HG02852 (cell line): ENCODE results near the gene PNPT1.
"Not testable (repeated sequence)": the region's sequence is repeated elsewhere in the genome, so short reads cannot be mapped to it uniquely, and the experiment has no call there.

Experiments used
- ATAC-seq: cut with Tn5 transposase; IDR thresholded peaks from one replicate; pipeline ENCODE4 v1.9.1; 2021; ENCODE audit warnings: mild to moderate bottlenecking, moderate library complexity; ENCODE audit not compliant: unreplicated experiment

PNPT1 gene

GRCh38 chr2:55693181-55694125 is at the start of gene PNPT1:
TSS of gene PNPT1 (minus strand) at chr2:55693844. CDS start at chr2:55693823, 21 bp downstream.
- ATAC-seq = peak; percentile 100

GRCh38 chr2:55742996-55743395 is 49.4 kb upstream of the PNPT1 start:
- ATAC-seq = no peak

- ATAC-seq = not testable (repeated sequence)
These were observed 42.4 kb upstream of the PNPT1 start for GRCh38 chr2:55736019-55736536.

- ATAC-seq = no peak
These were observed 41.1 kb upstream of the PNPT1 start for GRCh38 chr2:55734726-55735125.

GRCh38 chr2:55733335-55733734 is 39.7 kb upstream of the PNPT1 start:
- no peak for ATAC-seq

GRCh38 chr2:55732854-55733253 is 39.2 kb upstream of the PNPT1 start:
- no peak for ATAC-seq

GRCh38 chr2:55729136-55729685 is 35.6 kb upstream of the PNPT1 start:
- no peak for ATAC-seq

GRCh38 chr2:55721596-55722215 is 28.1 kb upstream of the PNPT1 start:
- ATAC-seq = no peak

- ATAC-seq = no peak
These were observed 26.8 kb upstream of the PNPT1 start for GRCh38 chr2:55720417-55720816.

GRCh38 chr2:55719852-55720251 is 26.2 kb upstream of the PNPT1 start:
- ATAC-seq = no peak

- peak; percentile 53 for ATAC-seq
These were observed 24.7 kb upstream of the PNPT1 start for GRCh38 chr2:55718165-55719008.

GRCh38 chr2:55715626-55716025 is 22.0 kb upstream of the PNPT1 start:
- no peak for ATAC-seq

GRCh38 chr2:55715178-55715577 is 21.5 kb upstream of the PNPT1 start:
- not testable (repeated sequence) for ATAC-seq

GRCh38 chr2:55712477-55713060 is 18.9 kb upstream of the PNPT1 start:
- ATAC-seq = no peak

- ATAC-seq = no peak
These were observed 16.4 kb upstream of the PNPT1 start for GRCh38 chr2:55710025-55710424.

GRCh38 chr2:55707751-55708150 is 14.1 kb upstream of the PNPT1 start:
- no peak for ATAC-seq

GRCh38 chr2:55706258-55706657 is 12.6 kb upstream of the PNPT1 start:
- ATAC-seq = not testable (repeated sequence)

- ATAC-seq = no peak
These were observed 11.5 kb upstream of the PNPT1 start for GRCh38 chr2:55705027-55705653.

- no peak for ATAC-seq
These were observed 9.7 kb upstream of the PNPT1 start for GRCh38 chr2:55703350-55703749.

- ATAC-seq = not testable (repeated sequence)
These were observed 904 bp downstream of the PNPT1 start for GRCh38 chr2:55692740-55693139.
